HG03280 (cell line): ENCODE data around the gene CELA2B.
"Not testable (repeated sequence)": the region's sequence is repeated elsewhere in the genome, so short reads cannot be mapped to it uniquely, and the experiment has no call there.

Experiments used
- ATAC-seq: cut with Tn5 transposase; IDR thresholded peaks from one replicate; pipeline ENCODE4 v1.9.1; 2021; ENCODE audit warnings: mild to moderate bottlenecking, moderate library complexity; ENCODE audit not compliant: unreplicated experiment

Gene CELA2B

GRCh38 chr1:15492596-15492995 is 16.7 kb downstream of the CELA2B start:
- ATAC-seq, result no peak

- ATAC-seq, result no peak
These were observed 18.0 kb downstream of the CELA2B start for GRCh38 chr1:15493869-15494390.

- no peak for ATAC-seq
These were observed 24.6 kb downstream of the CELA2B start for GRCh38 chr1:15500184-15501178.

- ATAC-seq, result no peak
These were observed 25.5 kb downstream of the CELA2B start for GRCh38 chr1:15501208-15502032.

- ATAC-seq, result no peak
These were observed 28.5 kb downstream of the CELA2B start for GRCh38 chr1:15504436-15504835.

GRCh38 chr1:15506831-15507230 is 30.9 kb downstream of the CELA2B start:
- no peak for ATAC-seq

- ATAC-seq, result no peak
These were observed 31.4 kb downstream of the CELA2B start for GRCh38 chr1:15507278-15507677.

- no peak for ATAC-seq
These were observed 33.0 kb downstream of the CELA2B start for GRCh38 chr1:15508700-15509487.

GRCh38 chr1:15509586-15509985 is 33.7 kb downstream of the CELA2B start:
- ATAC-seq, result no peak

GRCh38 chr1:15510611-15511405 is 34.9 kb downstream of the CELA2B start:
- ATAC-seq, result no peak

GRCh38 chr1:15513192-15513591 is 37.3 kb downstream of the CELA2B start:
- no peak for ATAC-seq

- ATAC-seq, result no peak
These were observed 38.0 kb downstream of the CELA2B start for GRCh38 chr1:15513919-15514318.

- not testable (repeated sequence) for ATAC-seq
These were observed 38.7 kb downstream of the CELA2B start for GRCh38 chr1:15514557-15514956.

- no peak for ATAC-seq
These were observed 39.2 kb downstream of the CELA2B start for GRCh38 chr1:15515022-15515663.

GRCh38 chr1:15519625-15520024 is 43.7 kb downstream of the CELA2B start:
- no peak for ATAC-seq

GRCh38 chr1:15521206-15521906 is 45.5 kb downstream of the CELA2B start:
- not testable (repeated sequence) for ATAC-seq

GRCh38 chr1:15522551-15522950 is 46.6 kb downstream of the CELA2B start:
- no peak for ATAC-seq

GRCh38 chr1:15523104-15524020 is 47.5 kb downstream of the CELA2B start:
- ATAC-seq, result no peak
